HEK293 (cell line): ENCODE measurements around the gene C16orf92.

Experiments used
- EGR2 ChIP-seq: fragments of 450-650 bp; formaldehyde crosslinking; IDR thresholded peaks from 2 replicates; pipeline ENCODE4 v1.5.1; 2016; ENCODE audit warnings: low read depth, missing biosample characterization, missing genetic modification characterization
- GLIS1 ChIP-seq: fragments of 450-650 bp; formaldehyde crosslinking; IDR thresholded peaks from 2 replicates; pipeline ENCODE4 v1.5.1; 2016; ENCODE audit warnings: missing biosample characterization, missing genetic modification characterization
- GLIS2 ChIP-seq: fragments of 450-650 bp; formaldehyde crosslinking; IDR thresholded peaks from 2 replicates; pipeline ENCODE4 v1.5.1; 2016; ENCODE audit warnings: missing biosample characterization, missing genetic modification characterization
- HOXD13 ChIP-seq: sonication (generic); formaldehyde crosslinking; IDR thresholded peaks from 2 replicates; pipeline ENCODE4 v1.8.0; 2022; ENCODE audit warnings: missing genetic modification reagents, borderline replicate concordance
- KLF10 ChIP-seq: fragments of 450-650 bp; IDR thresholded peaks from 2 replicates; pipeline ENCODE4 v1.5.1; 2018; ENCODE audit warnings: missing biosample characterization, mild to moderate bottlenecking, missing genetic modification characterization
- RBAK ChIP-seq: fragments of 450-650 bp; formaldehyde crosslinking; IDR thresholded peaks from 2 replicates; pipeline ENCODE4 v1.5.1; 2016; ENCODE audit warnings: missing biosample characterization, missing genetic modification characterization
- TRIM28 ChIP-seq: IDR thresholded peaks from 2 replicates; pipeline ENCODE4 v1.6.1; 2011; ENCODE audit warnings: low read length, control low read depth, borderline replicate concordance
- YY1 ChIP-seq: fragments of 450-650 bp; formaldehyde crosslinking; IDR thresholded peaks from 2 replicates; pipeline ENCODE4 v1.5.1; 2018; ENCODE audit warnings: missing biosample characterization, missing genetic modification characterization
- ZEB2 ChIP-seq: fragments of 450-650 bp; formaldehyde crosslinking; IDR thresholded peaks from 2 replicates; pipeline ENCODE4 v1.5.1; 2016; ENCODE audit warnings: missing biosample characterization, missing genetic modification characterization
- ZNF114 ChIP-seq: fragments of 450-650 bp; formaldehyde crosslinking; IDR thresholded peaks from 2 replicates; pipeline ENCODE4 v1.5.0; 2017; ENCODE audit warnings: missing biosample characterization, missing genetic modification characterization
- ZNF133 ChIP-seq: fragments of 450-650 bp; formaldehyde crosslinking; IDR thresholded peaks from 2 replicates; pipeline ENCODE4 v1.5.1; 2016; ENCODE audit warnings: missing biosample characterization, missing genetic modification characterization
- ZNF155 ChIP-seq: fragments of 450-650 bp; formaldehyde crosslinking; IDR thresholded peaks from 2 replicates; pipeline ENCODE4 v1.5.1; 2016; ENCODE audit warnings: missing biosample characterization, missing genetic modification characterization
- ZNF16 ChIP-seq: fragments of 450-650 bp; formaldehyde crosslinking; IDR thresholded peaks from 2 replicates; pipeline ENCODE4 v1.5.1; 2016; ENCODE audit warnings: low read depth, missing biosample characterization, missing genetic modification characterization
- ZNF19 ChIP-seq: fragments of 450-650 bp; formaldehyde crosslinking; IDR thresholded peaks from 2 replicates; pipeline ENCODE4; 2016; ENCODE audit warnings: missing biosample characterization, missing genetic modification characterization, low read depth
- ZNF211 ChIP-seq: fragments of 450-650 bp; formaldehyde crosslinking; IDR thresholded peaks from 2 replicates; pipeline ENCODE4 v1.5.1; 2016; ENCODE audit warnings: low read depth, missing biosample characterization, missing genetic modification characterization
- ZNF223 ChIP-seq: fragments of 450-650 bp; formaldehyde crosslinking; IDR thresholded peaks from 2 replicates; pipeline ENCODE4 v1.5.1; 2016; ENCODE audit warnings: missing biosample characterization, missing genetic modification characterization
- ZNF473 ChIP-seq: fragments of 450-650 bp; formaldehyde crosslinking; IDR thresholded peaks from 2 replicates; pipeline ENCODE4 v1.5.1; 2017; ENCODE audit warnings: missing biosample characterization, missing genetic modification characterization
- ZNF544 ChIP-seq: fragments of 450-650 bp; formaldehyde crosslinking; IDR thresholded peaks from 2 replicates; pipeline ENCODE4 v1.5.0; 2017; ENCODE audit warnings: missing biosample characterization, missing genetic modification characterization
- ZNF596 ChIP-seq: fragments of 450-650 bp; IDR thresholded peaks from 2 replicates; pipeline ENCODE4 v1.5.0; 2018; ENCODE audit warnings: missing biosample characterization, mild to moderate bottlenecking, missing genetic modification characterization, moderate library complexity
- ZNF624 ChIP-seq: fragments of 450-650 bp; formaldehyde crosslinking; IDR thresholded peaks from 2 replicates; pipeline ENCODE4 v1.5.1; 2017; ENCODE audit warnings: missing biosample characterization, missing genetic modification characterization
- ZNF660 ChIP-seq: fragments of 450-650 bp; IDR thresholded peaks from 2 replicates; pipeline ENCODE4 v1.5.1; 2018; ENCODE audit warnings: missing biosample characterization, mild to moderate bottlenecking, missing genetic modification characterization
- ZNF830 ChIP-seq: fragments of 450-650 bp; IDR thresholded peaks from 2 replicates; pipeline ENCODE4 v1.5.0; 2018; ENCODE audit warnings: missing biosample characterization, missing genetic modification characterization, low read depth, mild to moderate bottlenecking, moderate library complexity
- TF ChIP-seq, protein P1 (sequence below): fragments of 450-650 bp; formaldehyde crosslinking; IDR thresholded peaks from 2 replicates; pipeline ENCODE4 v1.5.1; 2016; ENCODE audit warnings: missing biosample characterization, missing genetic modification characterization
- TF ChIP-seq, protein P2 (sequence below): fragments of 450-650 bp; formaldehyde crosslinking; IDR thresholded peaks from 2 replicates; pipeline ENCODE4 v1.5.1; 2016; ENCODE audit warnings: missing biosample characterization, missing genetic modification characterization
- TF ChIP-seq, protein P3 (sequence below): fragments of 450-650 bp; formaldehyde crosslinking; IDR thresholded peaks from 2 replicates; pipeline ENCODE4 v1.5.1; 2016; ENCODE audit warnings: missing biosample characterization, missing genetic modification characterization
- TF ChIP-seq, protein P4 (sequence below): fragments of 450-650 bp; formaldehyde crosslinking; IDR thresholded peaks from 2 replicates; pipeline ENCODE4 v1.5.1; 2016; ENCODE audit warnings: missing biosample characterization, missing genetic modification characterization
- TF ChIP-seq, protein P5 (sequence below): fragments of 450-650 bp; formaldehyde crosslinking; IDR thresholded peaks from 2 replicates; pipeline ENCODE4 v1.5.1; 2016; ENCODE audit warnings: missing biosample characterization, missing genetic modification characterization, low read depth
- TF ChIP-seq, protein P6 (sequence below): fragments of 450-650 bp; formaldehyde crosslinking; IDR thresholded peaks from 2 replicates; pipeline ENCODE4 v1.5.1; 2017; ENCODE audit warnings: missing biosample characterization, missing genetic modification characterization

The C16orf92 gene

DNA sequence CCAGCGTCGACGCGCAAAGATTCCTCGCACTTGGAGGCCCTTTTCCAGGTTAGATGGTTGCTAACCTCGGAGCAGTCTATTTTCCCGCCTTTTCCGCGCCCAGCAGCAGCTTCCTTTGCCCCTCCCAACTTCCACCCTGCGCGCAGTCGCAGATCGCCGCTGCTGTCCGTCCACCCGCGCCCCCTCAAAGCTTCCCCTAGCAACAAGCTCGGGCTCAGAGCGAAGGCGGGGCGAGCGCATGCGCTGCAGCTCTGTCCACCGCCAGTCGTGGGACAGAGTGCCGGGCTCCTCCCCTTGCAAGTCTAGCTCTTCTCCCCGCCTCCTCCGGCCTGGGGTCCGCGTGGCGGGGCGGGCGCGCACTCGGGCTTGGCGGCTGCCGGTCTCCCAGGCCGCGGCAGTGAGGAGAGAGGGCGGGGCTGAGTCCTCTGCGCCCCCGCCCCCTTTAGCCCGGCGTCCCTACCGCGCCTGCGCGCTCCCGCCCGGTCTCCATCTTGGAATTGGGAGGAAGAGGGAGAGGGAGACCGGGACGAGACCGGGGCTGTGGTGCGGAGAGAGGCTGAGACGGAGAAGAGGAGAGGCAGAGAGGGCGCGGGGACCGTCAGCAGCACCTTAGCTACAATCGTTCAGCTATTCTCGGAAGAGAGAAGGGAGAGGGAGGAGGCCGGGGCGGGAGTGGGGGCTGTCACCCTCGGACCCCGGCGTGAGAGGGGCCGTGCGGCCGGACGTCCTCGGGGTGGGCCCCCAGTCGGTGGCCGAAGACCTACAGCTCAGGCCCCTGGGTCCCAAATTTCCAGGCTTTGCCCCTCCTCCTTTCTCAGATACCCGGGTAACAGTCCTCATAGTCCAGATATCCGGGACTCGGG is 49.4 kb upstream of the C16orf92 start, which contains the start of gene TAOK2 (continued):
- TF ChIP-seq ZNF114 (tag by site-specific recombination) (no peak), ZNF624 (no peak), ZNF211 (no peak), ZNF16 (no peak), ZNF155 (tag by site-specific recombination) (no peak), EGR2 (tag by site-specific recombination) (peak; percentile 69), ZNF133 (no peak), ZNF660 (no peak; the same call in 1 of the 2 replicates), ZNF544 (tag by site-specific recombination) (no peak), KLF10 (tag by site-specific recombination) (peak; percentile 40; the same call in 1 of the 2 replicates), GLIS2 (tag by site-specific recombination) (peak; percentile 88), YY1 (tag by site-specific recombination) (peak; percentile 73), HOXD13 (no peak), ZNF19 (tag by site-specific recombination) (no peak), ZNF473 (tag by site-specific recombination) (no peak), ZNF830 (tag by site-specific recombination) (no peak), ZNF223 (tag by site-specific recombination) (no peak), TRIM28 (no peak), ZEB2 (peak; percentile 87), GLIS1 (tag by site-specific recombination) (peak; percentile 73), ZNF596 (tag by site-specific recombination) (no peak), RBAK (tag by site-specific recombination) (no peak)
- TF ChIP-seq, protein P1, sequence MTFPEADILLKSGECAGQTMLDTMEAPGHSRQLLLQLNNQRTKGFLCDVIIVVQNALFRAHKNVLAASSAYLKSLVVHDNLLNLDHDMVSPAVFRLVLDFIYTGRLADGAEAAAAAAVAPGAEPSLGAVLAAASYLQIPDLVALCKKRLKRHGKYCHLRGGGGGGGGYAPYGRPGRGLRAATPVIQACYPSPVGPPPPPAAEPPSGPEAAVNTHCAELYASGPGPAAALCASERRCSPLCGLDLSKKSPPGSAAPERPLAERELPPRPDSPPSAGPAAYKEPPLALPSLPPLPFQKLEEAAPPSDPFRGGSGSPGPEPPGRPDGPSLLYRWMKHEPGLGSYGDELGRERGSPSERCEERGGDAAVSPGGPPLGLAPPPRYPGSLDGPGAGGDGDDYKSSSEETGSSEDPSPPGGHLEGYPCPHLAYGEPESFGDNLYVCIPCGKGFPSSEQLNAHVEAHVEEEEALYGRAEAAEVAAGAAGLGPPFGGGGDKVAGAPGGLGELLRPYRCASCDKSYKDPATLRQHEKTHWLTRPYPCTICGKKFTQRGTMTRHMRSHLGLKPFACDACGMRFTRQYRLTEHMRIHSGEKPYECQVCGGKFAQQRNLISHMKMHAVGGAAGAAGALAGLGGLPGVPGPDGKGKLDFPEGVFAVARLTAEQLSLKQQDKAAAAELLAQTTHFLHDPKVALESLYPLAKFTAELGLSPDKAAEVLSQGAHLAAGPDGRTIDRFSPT = no peak
- TF ChIP-seq, protein P2, sequence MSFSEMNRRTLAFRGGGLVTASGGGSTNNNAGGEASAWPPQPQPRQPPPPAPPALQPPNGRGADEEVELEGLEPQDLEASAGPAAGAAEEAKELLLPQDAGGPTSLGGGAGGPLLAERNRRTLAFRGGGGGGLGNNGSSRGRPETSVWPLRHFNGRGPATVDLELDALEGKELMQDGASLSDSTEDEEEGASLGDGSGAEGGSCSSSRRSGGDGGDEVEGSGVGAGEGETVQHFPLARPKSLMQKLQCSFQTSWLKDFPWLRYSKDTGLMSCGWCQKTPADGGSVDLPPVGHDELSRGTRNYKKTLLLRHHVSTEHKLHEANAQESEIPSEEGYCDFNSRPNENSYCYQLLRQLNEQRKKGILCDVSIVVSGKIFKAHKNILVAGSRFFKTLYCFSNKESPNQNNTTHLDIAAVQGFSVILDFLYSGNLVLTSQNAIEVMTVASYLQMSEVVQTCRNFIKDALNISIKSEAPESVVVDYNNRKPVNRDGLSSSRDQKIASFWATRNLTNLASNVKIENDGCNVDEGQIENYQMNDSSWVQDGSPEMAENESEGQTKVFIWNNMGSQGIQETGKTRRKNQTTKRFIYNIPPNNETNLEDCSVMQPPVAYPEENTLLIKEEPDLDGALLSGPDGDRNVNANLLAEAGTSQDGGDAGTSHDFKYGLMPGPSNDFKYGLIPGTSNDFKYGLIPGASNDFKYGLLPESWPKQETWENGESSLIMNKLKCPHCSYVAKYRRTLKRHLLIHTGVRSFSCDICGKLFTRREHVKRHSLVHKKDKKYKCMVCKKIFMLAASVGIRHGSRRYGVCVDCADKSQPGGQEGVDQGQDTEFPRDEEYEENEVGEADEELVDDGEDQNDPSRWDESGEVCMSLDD = no peak
- TF ChIP-seq, protein P3, sequence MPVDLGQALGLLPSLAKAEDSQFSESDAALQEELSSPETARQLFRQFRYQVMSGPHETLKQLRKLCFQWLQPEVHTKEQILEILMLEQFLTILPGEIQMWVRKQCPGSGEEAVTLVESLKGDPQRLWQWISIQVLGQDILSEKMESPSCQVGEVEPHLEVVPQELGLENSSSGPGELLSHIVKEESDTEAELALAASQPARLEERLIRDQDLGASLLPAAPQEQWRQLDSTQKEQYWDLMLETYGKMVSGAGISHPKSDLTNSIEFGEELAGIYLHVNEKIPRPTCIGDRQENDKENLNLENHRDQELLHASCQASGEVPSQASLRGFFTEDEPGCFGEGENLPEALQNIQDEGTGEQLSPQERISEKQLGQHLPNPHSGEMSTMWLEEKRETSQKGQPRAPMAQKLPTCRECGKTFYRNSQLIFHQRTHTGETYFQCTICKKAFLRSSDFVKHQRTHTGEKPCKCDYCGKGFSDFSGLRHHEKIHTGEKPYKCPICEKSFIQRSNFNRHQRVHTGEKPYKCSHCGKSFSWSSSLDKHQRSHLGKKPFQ (tag by site-specific recombination) = no peak
- TF ChIP-seq, protein P4, sequence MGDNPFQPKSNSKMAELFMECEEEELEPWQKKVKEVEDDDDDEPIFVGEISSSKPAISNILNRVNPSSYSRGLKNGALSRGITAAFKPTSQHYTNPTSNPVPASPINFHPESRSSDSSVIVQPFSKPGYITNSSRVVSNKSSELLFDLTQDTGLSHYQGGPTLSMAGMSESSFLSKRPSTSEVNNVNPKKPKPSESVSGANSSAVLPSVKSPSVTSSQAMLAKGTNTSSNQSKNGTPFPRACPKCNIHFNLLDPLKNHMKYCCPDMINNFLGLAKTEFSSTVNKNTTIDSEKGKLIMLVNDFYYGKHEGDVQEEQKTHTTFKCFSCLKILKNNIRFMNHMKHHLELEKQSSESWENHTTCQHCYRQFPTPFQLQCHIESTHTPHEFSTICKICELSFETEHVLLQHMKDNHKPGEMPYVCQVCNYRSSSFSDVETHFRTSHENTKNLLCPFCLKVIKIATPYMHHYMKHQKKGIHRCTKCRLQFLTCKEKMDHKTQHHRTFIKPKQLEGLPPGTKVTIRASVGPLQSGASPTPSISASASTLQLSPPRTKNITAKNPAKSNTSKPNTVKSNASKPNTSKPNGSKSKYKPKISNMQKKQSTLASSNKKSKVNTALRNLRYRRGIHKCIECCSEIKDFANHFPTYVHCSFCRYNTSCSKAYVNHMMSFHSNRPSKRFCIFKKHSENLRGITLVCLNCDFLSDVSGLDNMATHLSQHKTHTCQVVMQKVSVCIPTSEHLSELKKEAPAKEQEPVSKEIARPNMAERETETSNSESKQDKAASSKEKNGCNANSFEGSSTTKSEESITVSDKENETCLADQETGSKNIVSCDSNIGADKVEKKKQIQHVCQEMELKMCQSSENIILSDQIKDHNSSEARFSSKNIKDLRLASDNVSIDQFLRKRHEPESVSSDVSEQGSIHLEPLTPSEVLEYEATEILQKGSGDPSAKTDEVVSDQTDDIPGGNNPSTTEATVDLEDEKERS (tag by site-specific recombination) = no peak
- TF ChIP-seq, protein P5, sequence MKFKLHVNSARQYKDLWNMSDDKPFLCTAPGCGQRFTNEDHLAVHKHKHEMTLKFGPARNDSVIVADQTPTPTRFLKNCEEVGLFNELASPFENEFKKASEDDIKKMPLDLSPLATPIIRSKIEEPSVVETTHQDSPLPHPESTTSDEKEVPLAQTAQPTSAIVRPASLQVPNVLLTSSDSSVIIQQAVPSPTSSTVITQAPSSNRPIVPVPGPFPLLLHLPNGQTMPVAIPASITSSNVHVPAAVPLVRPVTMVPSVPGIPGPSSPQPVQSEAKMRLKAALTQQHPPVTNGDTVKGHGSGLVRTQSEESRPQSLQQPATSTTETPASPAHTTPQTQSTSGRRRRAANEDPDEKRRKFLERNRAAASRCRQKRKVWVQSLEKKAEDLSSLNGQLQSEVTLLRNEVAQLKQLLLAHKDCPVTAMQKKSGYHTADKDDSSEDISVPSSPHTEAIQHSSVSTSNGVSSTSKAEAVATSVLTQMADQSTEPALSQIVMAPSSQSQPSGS = no peak
- TF ChIP-seq, protein P6, sequence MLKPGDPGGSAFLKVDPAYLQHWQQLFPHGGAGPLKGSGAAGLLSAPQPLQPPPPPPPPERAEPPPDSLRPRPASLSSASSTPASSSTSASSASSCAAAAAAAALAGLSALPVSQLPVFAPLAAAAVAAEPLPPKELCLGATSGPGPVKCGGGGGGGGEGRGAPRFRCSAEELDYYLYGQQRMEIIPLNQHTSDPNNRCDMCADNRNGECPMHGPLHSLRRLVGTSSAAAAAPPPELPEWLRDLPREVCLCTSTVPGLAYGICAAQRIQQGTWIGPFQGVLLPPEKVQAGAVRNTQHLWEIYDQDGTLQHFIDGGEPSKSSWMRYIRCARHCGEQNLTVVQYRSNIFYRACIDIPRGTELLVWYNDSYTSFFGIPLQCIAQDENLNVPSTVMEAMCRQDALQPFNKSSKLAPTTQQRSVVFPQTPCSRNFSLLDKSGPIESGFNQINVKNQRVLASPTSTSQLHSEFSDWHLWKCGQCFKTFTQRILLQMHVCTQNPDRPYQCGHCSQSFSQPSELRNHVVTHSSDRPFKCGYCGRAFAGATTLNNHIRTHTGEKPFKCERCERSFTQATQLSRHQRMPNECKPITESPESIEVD (tag by site-specific recombination) = no peak
